ENCODE measurements around the gene ING5. TPM values are rescaled to one million over a fixed set of nuclear protein-coding genes. Genes with fewer than 3 reads are reported as not detected.

The ING5 gene
- total and polyA plus RNA-seq, 2 donors (not counting 3 experiments of a cell fraction or from before 2014, with no cell fraction given) = 24.5 to 33.4 TPM

- TF ChIP-seq POLR2A (IDR thresholded peaks at IDR 0.05; ENCODE audit: low read depth, low read length) (no peak), FOS (IDR thresholded peaks at IDR 0.05; ENCODE audit: borderline replicate concordance, insufficient read depth, low read length) (no peak), MYC (IDR thresholded peaks at IDR 0.05; ENCODE audit: low read depth, low read length) (no peak), CTCF (IDR thresholded peaks at IDR 0.05; ENCODE audit: extremely low read depth in 1 of 2, insufficient read depth in 1 of 2, low read depth in 1 of 2, low read length in 2 of 2) (no peak), JUN (IDR thresholded peaks at IDR 0.05; ENCODE audit: borderline replicate concordance, insufficient read depth, insufficient read length, low read depth) (no peak), EZH2 (IDR thresholded peaks at IDR 0.05; ENCODE audit: borderline replicate concordance, low read depth, low read length, severe bottlenecking) (no peak), GATA2 (IDR thresholded peaks at IDR 0.05; ENCODE audit: insufficient read depth, insufficient read length, low read depth, low read length) (no peak), MAX (IDR thresholded peaks at IDR 0.05; ENCODE audit: insufficient read depth, insufficient read length) (no peak), POLR2AphosphoS5 (IDR thresholded peaks at IDR 0.05; ENCODE audit: insufficient read depth, low read depth, low read length) (no peak)
- Histone ChIP-seq H3K9me1 (replicated peaks; ENCODE audit: control insufficient read depth, extremely low read depth, insufficient read depth, low read length) (no peaks in the 10 kb centered on the region), H3K4me2 (ENCODE audit: insufficient read depth, low read length) (peak overlapping the region; percentile 93), H3K79me2 (ENCODE audit: control insufficient read depth, insufficient read depth, low read length) (peaks cover 48% of the 10 kb centered on the region), H2AFZ (ENCODE audit: low read depth, low read length) (peak overlapping the region; percentile 93), H3K9ac (replicated peaks; ENCODE audit: extremely low read depth, insufficient read depth, low read length) (peak overlapping the region; percentile 71), H3K4me1 (ENCODE audit: control insufficient read depth, extremely low read depth, insufficient read depth, low read length) (peaks cover 17% of the 10 kb centered on the region), H3K9me3 (replicated peaks; ENCODE audit: control insufficient read depth, insufficient read depth, low read length) (no peaks in the 10 kb centered on the region), H3K4me3 (replicated peaks in 1 of 3; ENCODE audit: insufficient read depth in 1 of 3, low read depth in 1 of 3, low read length in 3 of 3) (peak overlapping the region; percentile 90 to 93 (median 92)), H4K20me1 (replicated peaks; ENCODE audit: control insufficient read depth, extremely low read depth, insufficient read depth, low read length) (no peaks in the 10 kb centered on the region), H3K27ac (ENCODE audit: insufficient read depth, low read depth, low read length) (peak overlapping the region; percentile 71), H3K27me3 (ENCODE audit: control insufficient read depth in 2 of 2, insufficient read depth in 2 of 2, low read length in 2 of 2) (no peaks in the 10 kb centered on the region), H3K36me3 (ENCODE audit: control insufficient read depth in 2 of 2, extremely low read depth in 1 of 2, insufficient read depth in 2 of 2, low read length in 2 of 2) (peaks cover 6 to 15% of the 10 kb centered on the region in 2 experiments)
- ChIA-PET POLR2A (interaction anchor here (1.6 kb wide), 1 partner anchor 15 kb away, joined by 6 read pairs; the partner anchor contains the start of gene ING5), CTCF (interaction anchor here (0.6 to 1.4 kb wide), 8 partner anchors 15 to 207 kb away, joined by 3 to 5 read pairs (median 4); partner anchors contain the start of genes D2HGDH and ING5)
- intact Hi-C loops (cut with micrococcal nuclease) (loop anchor here (1.0 to 5.0 kb wide), 6 partner anchors 15 to 330 kb away; partner anchors contain the start of genes ATG4B, D2HGDH, FARP2 and THAP4), dilution Hi-C loops (cut with MboI; ENCODE audit: extremely low pct_ligation_motif_present, low sequenced_read_pairs) (no loop called here)
- FAIRE-seq = no peak
- no peak for DNase-seq (ENCODE audit: low read depth, low spot score)
- no TSS peak for BruUV-seq (replicated peaks)
These were observed 15.6 kb upstream of the ING5 start for GRCh38 chr2:241686324-241686649.

All from endothelial cell of umbilical vein (primary cell).